T-helper 1 cell (primary cell): Measurements from ENCODE around the gene RAP1GDS1.

Source experiments
- DNase-seq, 5 donors: peaks; one replicate each; pipeline ENCODE4 v3.0.0-alpha.2; 2012 to 2020

The RAP1GDS1 gene

DNA sequence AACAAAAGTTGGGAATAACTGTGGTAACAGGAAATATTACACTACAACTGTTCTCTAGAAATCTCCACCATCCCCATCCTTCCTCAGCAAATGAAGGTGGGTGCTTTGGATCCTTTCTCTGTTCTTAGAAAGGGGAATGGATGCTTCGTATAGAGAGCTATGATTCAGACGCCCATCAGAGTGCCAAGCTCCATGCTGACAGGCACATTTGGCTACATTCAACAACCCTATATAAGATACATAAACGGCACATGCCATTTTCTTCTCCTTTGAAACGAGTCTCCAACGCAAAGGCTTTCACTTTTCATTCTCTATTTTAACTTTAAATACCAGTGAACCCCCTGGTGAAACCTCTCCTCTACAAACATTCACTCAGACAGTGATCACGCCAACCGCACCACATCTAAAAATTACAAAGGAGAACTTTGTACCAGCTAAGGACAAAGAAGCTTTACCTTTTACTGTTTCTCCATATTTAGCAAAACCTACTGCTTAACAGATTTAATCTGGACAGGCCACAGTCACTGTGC, 224.7 kb downstream of the RAP1GDS1 start:
- peak in 1 of 5 donors; percentile 38 for DNase-seq

DNA sequence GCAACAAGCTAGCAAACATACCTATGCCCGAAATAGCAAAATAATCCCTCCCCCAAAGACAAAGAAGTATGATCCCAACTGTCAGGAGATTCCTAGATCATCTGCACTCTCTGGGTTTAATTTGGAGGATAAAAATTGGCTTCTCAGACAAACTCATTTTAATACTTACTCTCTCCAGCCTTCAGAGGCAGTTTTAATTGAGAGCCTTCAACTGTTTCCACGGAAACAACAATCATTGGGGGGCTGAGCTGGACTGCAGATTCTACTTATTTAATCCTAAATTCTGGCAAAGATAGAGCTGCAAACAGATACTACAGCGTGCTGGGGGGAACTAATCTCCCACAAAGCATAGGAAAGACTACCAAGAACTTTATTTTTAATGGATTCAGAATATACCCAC, 229.1 kb downstream of the RAP1GDS1 start:
- no peak for DNase-seq

DNA sequence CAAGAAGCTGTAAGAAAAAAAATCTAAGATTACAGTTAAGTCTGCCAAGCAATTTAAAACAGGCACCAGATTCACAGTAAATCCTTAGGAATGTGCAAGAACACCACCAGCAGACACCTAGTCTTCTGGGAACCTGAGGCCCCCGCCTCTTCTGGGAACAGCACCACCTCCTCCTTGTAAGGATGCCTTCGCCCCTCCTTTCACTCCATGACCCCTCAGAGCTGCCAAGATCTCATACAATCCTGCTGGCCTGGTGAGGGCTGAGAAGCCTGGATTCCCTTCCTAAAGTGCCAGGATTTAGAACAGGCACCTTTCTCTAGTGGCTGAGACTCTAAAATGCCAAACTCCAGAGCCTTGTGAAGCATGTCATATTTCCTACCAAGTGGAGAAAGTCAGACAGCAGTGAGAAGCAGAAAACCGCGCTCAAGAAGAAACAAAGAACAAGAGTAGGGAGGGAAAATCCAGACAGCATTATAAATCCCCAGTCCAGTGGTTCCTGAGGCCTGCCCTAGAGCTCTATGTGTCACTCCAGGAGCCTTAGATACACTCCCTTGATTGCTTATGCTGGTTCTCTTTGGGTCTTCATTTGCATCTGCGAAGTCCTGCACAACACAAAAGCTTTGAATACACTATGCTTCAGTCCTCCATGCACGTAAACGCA, 230.8 kb downstream of the RAP1GDS1 start:
- DNase-seq, result no peak

DNA sequence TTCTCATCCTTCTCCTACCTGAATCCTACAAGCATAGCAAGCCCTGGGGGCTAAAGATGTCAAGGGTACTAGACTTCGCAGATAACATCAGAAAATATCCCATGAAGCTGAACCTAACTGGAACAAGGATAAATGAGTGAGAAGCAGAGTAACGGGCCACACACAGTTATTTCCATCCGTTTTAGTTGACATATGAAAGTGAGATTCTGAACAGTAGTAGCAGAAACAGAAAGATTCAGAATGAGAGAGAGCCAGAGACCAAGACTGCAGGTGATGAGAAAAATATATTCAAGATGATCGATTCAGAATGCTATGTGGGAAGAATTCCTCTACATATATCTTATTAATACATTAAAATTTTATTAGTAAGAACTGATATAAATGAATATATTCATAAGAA, 232.1 kb downstream of the RAP1GDS1 start:
- DNase-seq, result peak in 1 of 5 donors; percentile 41
